Psoas muscle (tissue), 8 donors: Measurements from ENCODE around the gene MAFF. TPM values are rescaled to one million over a fixed set of nuclear protein-coding genes. Genes with fewer than 3 reads are reported as not detected.

Experiments
- ATAC-seq, 4 donors: fragments of 200-7000 bp; cut with Tn5 transposase; one replicate each; pipeline ENCODE4 v1.9.1; 2020; ENCODE audit warnings: moderate library complexity in 3 of 4, mild to moderate bottlenecking in 2 of 4
- DNase-seq, 2 donors: peaks; one replicate each; pipeline ENCODE4 v3.0.0-alpha.2; 2020
- H3K27ac ChIP-seq: fragments of 200-600 bp; one replicate; pipeline ENCODE4 v1.8.0; 2022
- H3K27me3 ChIP-seq, 3 donors: fragments of 200-600 bp in 1 of 3; one replicate each; pipeline versions ENCODE4 v1.6.1 to v1.8.0; 2013 to 2022; ENCODE audit warnings: low read length in 2 of 3, mild to moderate bottlenecking in 2 of 3, moderate library complexity in 1 of 3; ENCODE audit not compliant: insufficient read depth in 3 of 3
- H3K36me3 ChIP-seq, 2 donors: fragments of 200-600 bp in 1 of 2; one replicate each; pipeline versions ENCODE4 v1.6.1 to v1.8.0; 2013 to 2022; ENCODE audit warnings: low read depth in 1 of 2, mild to moderate bottlenecking in 1 of 2, moderate library complexity in 1 of 2; ENCODE audit not compliant: insufficient read depth in 1 of 2
- H3K4me1 ChIP-seq: fragments of 200-600 bp; one replicate; pipeline ENCODE4 v1.8.0; 2022
- H3K4me3 ChIP-seq: fragments of 200-600 bp; one replicate; pipeline ENCODE4 v1.8.0; 2022; ENCODE audit warnings: mild to moderate bottlenecking
- H3K9me3 ChIP-seq: fragments of 200-600 bp; one replicate; pipeline ENCODE4 v1.8.0; 2022
- CTCF ChIP-seq: fragments of 200-600 bp; IDR thresholded peaks from one replicate; pipeline ENCODE4 v1.8.0; 2022; ENCODE audit warnings: antibody characterized with exemption
- WGBS, 3 donors: extraction: QIAGEN DNeasy Blood & Tissue Kit; methylation state at CpG; one replicate each; pipeline versions ENCODE4 v1.1.6 to v1.1.7; 2013; 5-methylcytosine and 5-hydroxymethylcytosine counted together
- intact Hi-C, 2 donors: fragments of 100-400 bp; cut with DNase I; formaldehyde crosslinking; loops; one replicate each; pipeline versions ENCODE4 v1.11.0 to v1.14.2; 2022
- polyA plus RNA-seq, 3 donors: library from polyadenylated mRNA; stranded (reverse); fragments of 200-250 nt; gene quantifications; one replicate each; pipeline ENCODE4 v1.2.3, GENCODE V29; 2013
- total RNA-seq, 4 donors: library from RNA; stranded (reverse); fragmentation: NEBNext Ultra II Directional in 2 of 4; extraction: Animal tissue kit (Norgen Biotek cat#: 25700) in 2 of 4; gene quantifications; one replicate each; pipeline versions ENCODE4 v1.2.1 to v1.2.4, GENCODE V29; 2021 to 2023
- donor health status: healthy with polysubstance abuse.
- donor health status: DM: no; HTN: no; CAD: no; lungs with moderate emphysema.
- donor health status: Bipolar disorder and iron deficiency.
- donor health status: healthy.
- donor health status: DM: yes; HTN: yes; CAD: no.
- donor health status: DM: no; HTN: no; CAD: no.
- donor health status: DM: no; HTN: no; CAD: no.
- donor health status: DM: yes; HTN: yes; CAD: no.

MAFF gene
- total and polyA plus RNA-seq, 7 donors: 5.7 to 118 (median 28.1) TPM

GRCh38 chr22:38162881-38163843 is 38.6 kb upstream of the MAFF start:
- H3K27ac ChIP-seq: no peak overlapping the region
- no peak for ATAC-seq
- H3K4me3 ChIP-seq: no peak overlapping the region
- H3K9me3 ChIP-seq: no peaks in the 10 kb centered on the region
- no peak for DNase-seq
- TF ChIP-seq CTCF: no peak
- WGBS, 3 donors: 75 to 76% (median 76%) methylated on average over 14 of the region's 14 CpGs
- peaks cover 5% of the 10 kb centered on the region for H3K4me1 ChIP-seq
- intact Hi-C loops: no loop called here
- H3K27me3 ChIP-seq: no peaks in the 10 kb centered on the region
- H3K36me3 ChIP-seq: no peaks in the 10 kb centered on the region

- Histone ChIP-seq H3K27ac (no peak overlapping the region), H3K9me3 (no peaks in the 10 kb centered on the region), H3K27me3 (no peaks in the 10 kb centered on the region), H3K36me3 (no peaks in the 10 kb centered on the region), H3K4me1 (peaks cover 9% of the 10 kb centered on the region), H3K4me3 (no peak overlapping the region)
- no peak for TF ChIP-seq CTCF
- ATAC-seq (no peak), DNase-seq (no peak)
- WGBS, 3 donors: 82 to 88% (median 86%) methylated on average over 13 of the region's 13 CpGs
- intact Hi-C loops: no loop called here
These were observed 37.8 kb upstream of the MAFF start for GRCh38 chr22:38163844-38164550.

GRCh38 chr22:38164551-38164918 is 37.3 kb upstream of the MAFF start:
- intact Hi-C loops: no loop called here
- no peaks in the 10 kb centered on the region for H3K27me3 ChIP-seq
- H3K4me3 ChIP-seq: no peak overlapping the region
- TF ChIP-seq CTCF: no peak
- DNase-seq: no peak
- no peaks in the 10 kb centered on the region for H3K36me3 ChIP-seq
- H3K4me1 ChIP-seq: peaks cover 14% of the 10 kb centered on the region
- WGBS, 3 donors: 87 to 92% (median 89%) methylated on average over 7 of the region's 7 CpGs
- H3K9me3 ChIP-seq: no peaks in the 10 kb centered on the region
- ATAC-seq: no peak
- H3K27ac ChIP-seq: no peak overlapping the region

- no peak overlapping the region for H3K4me3 ChIP-seq
- no peak for DNase-seq
- no peaks in the 10 kb centered on the region for H3K27me3 ChIP-seq
- peak overlapping the region; percentile 30 for H3K27ac ChIP-seq
- no peaks in the 10 kb centered on the region for H3K36me3 ChIP-seq
- intact Hi-C loops: loop anchor here in 1 of 2 donors (5.0 kb wide), 1 partner anchor 54 kb away; the partner anchor contains the start of gene BAIAP2L2
- TF ChIP-seq CTCF: no peak
- ATAC-seq: no peak
- 83 to 87% (median 84%) methylated on average over 13 of the region's 13 CpGs for WGBS, 3 donors
- H3K9me3 ChIP-seq: no peaks in the 10 kb centered on the region
- peaks cover 18% of the 10 kb centered on the region for H3K4me1 ChIP-seq
These were observed 35.7 kb upstream of the MAFF start for GRCh38 chr22:38165922-38166593.
